BLaER1 treated with 17β-estradiol and CSF1 and Interleukin-3, amounts not matched to agents 10 nM and 100 nM (cell line): ENCODE results near the gene SOD2.

Experiments used
- H3K27ac ChIP-seq, 11 experiments: shearing (Covaris generic); formaldehyde crosslinking; 2 replicates each; pipeline ENCODE4 v1.8.1; 2022
- H3K27me3 ChIP-seq, 11 experiments: shearing (Covaris generic); formaldehyde crosslinking; 2 replicates each; pipeline ENCODE4 v1.8.1; 2022
- H3K36me3 ChIP-seq, 11 experiments: shearing (Covaris generic); formaldehyde crosslinking; 2 replicates each; pipeline ENCODE4 v1.8.1; 2022
- H3K4me1 ChIP-seq, 10 experiments: shearing (Covaris generic); formaldehyde crosslinking; 2 replicates each; pipeline ENCODE4 v1.8.1; 2022
- H3K4me2 ChIP-seq, 11 experiments: shearing (Covaris generic); formaldehyde crosslinking; 2 replicates each; pipeline ENCODE4 v1.8.1; 2022
- H3K4me3 ChIP-seq, 10 experiments: shearing (Covaris generic); formaldehyde crosslinking; 2 replicates each; pipeline ENCODE4 v1.8.1; 2022
- H3K9ac ChIP-seq, 11 experiments: shearing (Covaris generic); formaldehyde crosslinking; 2 replicates each; pipeline ENCODE4 v1.8.1; 2022
- H3K9me3 ChIP-seq, 11 experiments: shearing (Covaris generic); formaldehyde crosslinking; replicated peaks in 1 of 11; 2 replicates each; pipeline ENCODE4 v1.8.1; 2022
- H4K20me1 ChIP-seq, 11 experiments: shearing (Covaris generic); formaldehyde crosslinking; 2 replicates each; pipeline ENCODE4 v1.8.1; 2022
- Cebpa-rat ChIP-seq, 11 experiments: shearing (Covaris generic); IDR thresholded peaks; 2 replicates each; pipeline ENCODE4 v1.8.1; 2022

The SOD2 gene

GRCh38 chr6:159655409-159655988, 37.5 kb downstream of the SOD2 start:
- TF ChIP-seq Cebpa-rat (IDR thresholded peaks at IDR 0.05), result no peak
- Histone ChIP-seq H3K36me3 (peaks cover 0 to 39% (median 0%) of the 10 kb centered on the region in 11 experiments; a peak in 4 of 22 replicates), H3K4me2 (no peak overlapping the region), H3K4me1 (peaks cover 0 to 8% (median 0%) of the 10 kb centered on the region in 10 experiments; a peak in 2 of 20 replicates), H3K27ac (no peak overlapping the region), H3K9me3 (peaks cover 4 to 16% (median 11%) of the 10 kb centered on the region in 11 experiments; a peak in 10 of 22 replicates), H4K20me1 (peaks cover 0 to 80% (median 6%) of the 10 kb centered on the region in 11 experiments; a peak in 8 of 22 replicates), H3K27me3 (no peaks in the 10 kb centered on the region), H3K9ac (0 out of 22 replicates have a peak overlapping the region, but pooled peaks of 1 of the 11 experiments have one; percentile 1), H3K4me3 (no peak overlapping the region)

- Histone ChIP-seq H3K9ac (no peak overlapping the region), H3K4me1 (peaks cover 0 to 8% (median 0%) of the 10 kb centered on the region in 10 experiments; a peak in 2 of 20 replicates), H4K20me1 (peaks cover 0 to 84% (median 6%) of the 10 kb centered on the region in 11 experiments; a peak in 8 of 22 replicates), H3K9me3 (peaks cover 3 to 12% (median 4%) of the 10 kb centered on the region in 11 experiments; a peak in 9 of 22 replicates), H3K36me3 (peaks cover 0 to 42% (median 0%) of the 10 kb centered on the region in 11 experiments; a peak in 4 of 22 replicates), H3K27me3 (no peaks in the 10 kb centered on the region), H3K4me2 (no peak overlapping the region), H3K27ac (no peak overlapping the region), H3K4me3 (no peak overlapping the region)
- TF ChIP-seq Cebpa-rat (IDR thresholded peaks at IDR 0.05), result no peak
Measured at GRCh38 chr6:159654483-159655098, 38.5 kb downstream of the SOD2 start.

- Histone ChIP-seq H3K9me3 (no peaks in the 10 kb centered on the region), H3K36me3 (peaks cover 0 to 43% (median 0%) of the 10 kb centered on the region in 11 experiments; a peak in 5 of 22 replicates), H3K4me1 (peaks cover 0 to 24% (median 5%) of the 10 kb centered on the region in 10 experiments; a peak in 11 of 20 replicates), H4K20me1 (peaks cover 0 to 83% (median 2%) of the 10 kb centered on the region in 11 experiments; a peak in 8 of 22 replicates), H3K27ac (no peak overlapping the region), H3K27me3 (no peaks in the 10 kb centered on the region), H3K9ac (no peak overlapping the region), H3K4me3 (no peak overlapping the region), H3K4me2 (no peak overlapping the region)
- TF ChIP-seq Cebpa-rat (IDR thresholded peaks at IDR 0.05), result no peak
Measured at GRCh38 chr6:159650314-159650713, 42.7 kb downstream of the SOD2 start.

GRCh38 chr6:159649441-159649840, 43.6 kb downstream of the SOD2 start:
- Histone ChIP-seq H3K27ac (no peak overlapping the region), H3K4me3 (no peak overlapping the region), H3K9ac (no peak overlapping the region), H3K4me2 (no peak overlapping the region), H3K36me3 (peaks cover 0 to 43% (median 0%) of the 10 kb centered on the region in 11 experiments; a peak in 5 of 22 replicates), H3K4me1 (peaks cover 0 to 24% (median 5%) of the 10 kb centered on the region in 10 experiments; a peak in 10 of 20 replicates), H3K9me3 (no peaks in the 10 kb centered on the region), H4K20me1 (peaks cover 0 to 79% (median 0%) of the 10 kb centered on the region in 11 experiments; a peak in 5 of 22 replicates), H3K27me3 (no peaks in the 10 kb centered on the region)
- TF ChIP-seq Cebpa-rat (IDR thresholded peaks at IDR 0.05), result no peak

GRCh38 chr6:159646733-159647132, 46.3 kb downstream of the SOD2 start:
- H3K4me3 ChIP-seq, result no peak overlapping the region
- peak overlapping the region in 2 of 11 experiments; percentile 11 to 33; a peak in 2 of 22 replicates for H3K4me2 ChIP-seq
- H3K27me3 ChIP-seq, result no peaks in the 10 kb centered on the region
- H4K20me1 ChIP-seq, result peaks cover 0 to 83% (median 0%) of the 10 kb centered on the region in 11 experiments; a peak in 4 of 22 replicates
- H3K4me1 ChIP-seq, result peaks cover 0 to 24% (median 5%) of the 10 kb centered on the region in 10 experiments; a peak in 10 of 20 replicates
- peaks cover 0 to 57% (median 0%) of the 10 kb centered on the region in 11 experiments; a peak in 7 of 22 replicates for H3K36me3 ChIP-seq
- no peak overlapping the region for H3K27ac ChIP-seq
- peaks cover 2 to 12% (median 5%) of the 10 kb centered on the region in 11 experiments; a peak in 20 of 22 replicates for H3K9me3 ChIP-seq
- TF ChIP-seq Cebpa-rat (IDR thresholded peaks at IDR 0.05), result no peak
- no peak overlapping the region for H3K9ac ChIP-seq

GRCh38 chr6:159646116-159646515, 46.9 kb downstream of the SOD2 start:
- Histone ChIP-seq H4K20me1 (peaks cover 0 to 78% (median 0%) of the 10 kb centered on the region in 11 experiments; a peak in 4 of 22 replicates), H3K27me3 (no peaks in the 10 kb centered on the region), H3K9ac (no peak overlapping the region), H3K4me1 (peaks cover 0 to 24% (median 5%) of the 10 kb centered on the region in 10 experiments; a peak in 10 of 20 replicates), H3K4me3 (no peak overlapping the region), H3K4me2 (peak overlapping the region in 1 of 11 experiments; percentile 33; a peak in 2 of 22 replicates), H3K9me3 (peaks cover 8 to 18% (median 11%) of the 10 kb centered on the region in 11 experiments), H3K27ac (no peak overlapping the region), H3K36me3 (peaks cover 0 to 59% (median 5%) of the 10 kb centered on the region in 11 experiments; a peak in 9 of 22 replicates)
- TF ChIP-seq Cebpa-rat (IDR thresholded peaks at IDR 0.05), result no peak

GRCh38 chr6:159645640-159646039, 47.4 kb downstream of the SOD2 start:
- Histone ChIP-seq H3K4me3 (no peak overlapping the region), H3K36me3 (peaks cover 0 to 59% (median 5%) of the 10 kb centered on the region in 11 experiments; a peak in 9 of 22 replicates), H4K20me1 (peaks cover 0 to 73% (median 0%) of the 10 kb centered on the region in 11 experiments; a peak in 4 of 22 replicates), H3K27ac (no peak overlapping the region), H3K9ac (no peak overlapping the region), H3K27me3 (no peaks in the 10 kb centered on the region), H3K4me2 (peak overlapping the region in 3 of 11 experiments; percentile 12 to 33 (median 21); a peak in 2 of 22 replicates), H3K9me3 (peaks cover 13 to 23% (median 16%) of the 10 kb centered on the region in 11 experiments), H3K4me1 (peaks cover 0 to 24% (median 5%) of the 10 kb centered on the region in 10 experiments; a peak in 10 of 20 replicates)
- no peak for TF ChIP-seq Cebpa-rat (IDR thresholded peaks at IDR 0.05)
